ENCODE data around the gene NEAT1. TPM values are rescaled to one million over a fixed set of nuclear protein-coding genes. Genes with fewer than 3 reads are reported as not detected.

NEAT1 gene
- total RNA-seq (1,000 to 10,000 TPM; 1,566 to 1,734 TPM), polyA plus RNA-seq (1,000 to 10,000 TPM in 1 of 2 donors, 100 to 1,000 TPM in 1; 239 to 1,307 TPM)
- long read RNA-seq, donor 1, full-length matches to known transcripts, result 332 of 335 reads
- long read RNA-seq, donor 1, partial matches to known transcripts, result 0 of 335 reads
- long read RNA-seq, donor 1, other reads (novel, unspliced or antisense), result 3 of 335 reads
- long read RNA-seq, donor 2, full-length matches to known transcripts, result 346 of 347 reads
- long read RNA-seq, donor 2, partial matches to known transcripts, result 0 of 347 reads
- long read RNA-seq, donor 2, other reads (novel, unspliced or antisense), result 1 of 347 reads

DNA sequence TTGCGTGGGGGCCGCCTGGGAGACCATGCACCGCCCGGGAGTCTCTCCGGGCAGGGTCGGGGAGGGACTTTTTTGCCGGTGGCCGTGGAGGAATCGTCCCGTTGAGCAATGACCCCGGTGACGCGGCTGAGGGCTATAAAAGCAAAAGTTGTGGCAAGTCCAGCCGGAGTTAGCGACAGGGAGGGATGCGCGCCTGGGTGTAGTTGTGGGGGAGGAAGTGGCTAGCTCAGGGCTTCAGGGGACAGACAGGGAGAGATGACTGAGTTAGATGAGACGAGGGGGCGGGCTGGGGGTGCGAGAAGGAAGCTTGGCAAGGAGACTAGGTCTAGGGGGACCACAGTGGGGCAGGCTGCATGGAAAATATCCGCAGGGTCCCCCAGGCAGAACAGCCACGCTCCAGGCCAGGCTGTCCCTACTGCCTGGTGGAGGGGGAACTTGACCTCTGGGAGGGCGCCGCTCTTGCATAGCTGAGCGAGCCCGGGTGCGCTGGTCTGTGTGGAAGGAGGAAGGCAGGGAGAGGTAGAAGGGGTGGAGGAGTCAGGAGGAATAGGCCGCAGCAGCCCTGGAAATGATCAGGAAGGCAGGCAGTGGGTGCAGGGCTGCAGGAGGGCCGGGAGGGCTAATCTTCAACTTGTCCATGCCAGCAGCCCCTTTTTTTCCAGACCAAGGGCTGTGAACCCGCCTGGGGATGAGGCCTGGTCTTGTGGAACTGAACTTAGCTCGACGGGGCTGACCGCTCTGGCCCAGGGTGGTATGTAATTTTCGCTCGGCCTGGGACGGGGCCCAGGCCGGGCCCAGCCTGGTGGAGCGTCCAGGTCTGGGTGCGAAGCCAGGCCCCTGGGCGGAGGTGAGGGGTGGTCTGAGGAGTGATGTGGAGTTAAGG, at the start of gene NEAT1:
TSS of gene NEAT1 (plus strand) at position 166 of the 883 bp plus-strand sequence.
- Histone ChIP-seq H3K36me3 (ENCODE audit: control insufficient read depth in 1 of 2, insufficient read depth in 2 of 2, low read length in 1 of 2) (peaks cover 0 to 4% of the 10 kb centered on the region in 2 donors), H3K4me3 (ENCODE audit: low read length in 2 of 2) (peak within 1 kb of the TSS; percentile 83 to 97), H3K27me3 (ENCODE audit: control insufficient read depth in 1 of 2, insufficient read depth in 2 of 2, low read length in 1 of 2) (peaks cover 0 to 1% of the 10 kb centered on the region in 2 donors), H3K27ac (ENCODE audit: low read depth in 1 of 2, low read length in 2 of 2) (peak within 1 kb of the TSS; percentile 99), H3K4me1 (ENCODE audit: control insufficient read depth in 1 of 2, insufficient read depth in 2 of 2, low read length in 2 of 2) (no peaks in the 10 kb centered on the region), H3K9me3 (ENCODE audit: control insufficient read depth, low read length) (no peaks in the 10 kb centered on the region)
- WGBS, 2 donors, result 3 to 4% methylated on average over 40 of the region's 40 CpGs
- DNase-seq (peak; percentile 97 to 99), ATAC-seq (ENCODE audit: low FRiP score) (peak; percentile 72)
- intact Hi-C loops (cut with DNase I), result loop anchor here in 1 of 2 donors (1.0 to 5.0 kb wide), 2 partner anchors 75 to 154 kb away; partner anchors contain the start of gene EHBP1L1

DNA sequence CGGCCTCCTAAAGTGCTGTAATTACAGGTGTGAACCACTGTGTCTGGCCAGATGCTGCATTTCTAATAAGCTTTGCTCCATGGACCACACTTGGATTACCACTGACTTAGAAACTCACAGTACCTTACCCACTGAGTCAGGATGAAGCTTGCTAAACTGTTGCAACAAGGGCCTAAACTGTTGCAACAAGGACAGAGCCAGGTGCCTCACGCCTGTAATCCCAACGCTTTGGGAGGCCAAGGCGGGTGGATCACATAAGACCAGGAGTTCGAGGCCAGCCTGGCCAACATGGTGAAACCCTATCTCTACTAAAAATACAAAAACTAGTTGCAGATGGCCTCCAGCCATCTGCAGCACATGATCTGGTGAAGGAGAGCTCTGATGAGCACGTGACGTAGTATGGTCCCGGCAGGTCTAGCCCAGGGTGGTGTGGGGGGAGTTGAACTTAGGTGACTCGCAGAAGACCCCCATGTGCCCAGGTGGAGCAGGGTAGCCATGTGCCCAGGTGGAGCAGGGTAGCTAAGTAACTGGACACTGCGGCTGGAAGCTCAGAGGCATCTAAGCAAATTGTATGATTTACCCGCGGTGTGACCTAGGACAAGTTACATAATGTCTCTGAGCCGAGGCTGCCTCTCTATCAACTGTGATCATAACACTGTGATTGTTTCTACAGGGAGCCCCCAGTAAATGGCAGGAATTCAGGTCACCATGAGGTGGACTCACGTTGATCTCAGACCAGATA, 48.6 kb upstream of the NEAT1 start:
- 76 to 77% methylated on average over 14 of the region's 14 CpGs for WGBS, 2 donors
- no peaks in the 10 kb centered on the region for H3K4me1 ChIP-seq (ENCODE audit: control insufficient read depth in 1 of 2, insufficient read depth in 2 of 2, low read length in 2 of 2)
- ATAC-seq (ENCODE audit: low FRiP score) (no peak), DNase-seq (no peak)
- intact Hi-C loops (cut with DNase I), result no loop called here
- H3K9me3 ChIP-seq (ENCODE audit: control insufficient read depth, low read length), result no peaks in the 10 kb centered on the region
- H3K36me3 ChIP-seq (ENCODE audit: control insufficient read depth in 1 of 2, insufficient read depth in 2 of 2, low read length in 1 of 2), result no peaks in the 10 kb centered on the region
- H3K27me3 ChIP-seq (ENCODE audit: control insufficient read depth in 1 of 2, insufficient read depth in 2 of 2, low read length in 1 of 2), result no peaks in the 10 kb centered on the region
- no peak overlapping the region for H3K27ac ChIP-seq (ENCODE audit: low read depth in 1 of 2, low read length in 2 of 2)
- H3K4me3 ChIP-seq (ENCODE audit: low read length in 2 of 2), result no peak overlapping the region

DNA sequence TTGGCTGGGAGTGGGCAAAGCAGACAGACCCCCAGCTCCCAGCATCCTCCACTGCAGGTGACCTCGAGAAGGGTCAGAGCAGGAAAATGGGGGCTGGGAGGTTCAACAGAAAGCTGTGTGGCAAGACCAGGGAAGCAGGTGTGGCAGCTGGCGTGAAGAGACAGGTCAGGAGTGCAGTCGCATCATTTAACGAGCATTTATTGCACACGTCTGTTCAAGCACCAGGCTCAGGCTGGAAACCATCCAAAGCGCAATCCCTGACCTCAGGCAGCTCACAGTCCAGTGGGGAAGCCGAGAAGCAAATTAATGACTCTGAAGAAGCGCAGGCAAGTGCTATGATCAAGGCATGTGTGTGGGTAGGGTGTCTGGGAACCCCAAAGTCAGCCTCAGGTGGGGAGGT, 47.6 kb upstream of the NEAT1 start:
- DNase-seq (no peak), ATAC-seq (ENCODE audit: low FRiP score) (no peak)
- Histone ChIP-seq H3K4me1 (ENCODE audit: control insufficient read depth in 1 of 2, insufficient read depth in 2 of 2, low read length in 2 of 2) (no peaks in the 10 kb centered on the region), H3K4me3 (ENCODE audit: low read length in 2 of 2) (no peak overlapping the region), H3K9me3 (ENCODE audit: control insufficient read depth, low read length) (no peaks in the 10 kb centered on the region), H3K27me3 (ENCODE audit: control insufficient read depth in 1 of 2, insufficient read depth in 2 of 2, low read length in 1 of 2) (no peaks in the 10 kb centered on the region), H3K36me3 (ENCODE audit: control insufficient read depth in 1 of 2, insufficient read depth in 2 of 2, low read length in 1 of 2) (no peaks in the 10 kb centered on the region), H3K27ac (ENCODE audit: low read depth in 1 of 2, low read length in 2 of 2) (no peak overlapping the region)
- WGBS, 2 donors, result 88 to 92% methylated on average over 8 of the region's 8 CpGs
- intact Hi-C loops (cut with DNase I), result loop anchor here in 1 of 2 donors (5.0 kb wide), 1 partner anchor 137 kb away; no protein-coding TSS in a partner anchor

DNA sequence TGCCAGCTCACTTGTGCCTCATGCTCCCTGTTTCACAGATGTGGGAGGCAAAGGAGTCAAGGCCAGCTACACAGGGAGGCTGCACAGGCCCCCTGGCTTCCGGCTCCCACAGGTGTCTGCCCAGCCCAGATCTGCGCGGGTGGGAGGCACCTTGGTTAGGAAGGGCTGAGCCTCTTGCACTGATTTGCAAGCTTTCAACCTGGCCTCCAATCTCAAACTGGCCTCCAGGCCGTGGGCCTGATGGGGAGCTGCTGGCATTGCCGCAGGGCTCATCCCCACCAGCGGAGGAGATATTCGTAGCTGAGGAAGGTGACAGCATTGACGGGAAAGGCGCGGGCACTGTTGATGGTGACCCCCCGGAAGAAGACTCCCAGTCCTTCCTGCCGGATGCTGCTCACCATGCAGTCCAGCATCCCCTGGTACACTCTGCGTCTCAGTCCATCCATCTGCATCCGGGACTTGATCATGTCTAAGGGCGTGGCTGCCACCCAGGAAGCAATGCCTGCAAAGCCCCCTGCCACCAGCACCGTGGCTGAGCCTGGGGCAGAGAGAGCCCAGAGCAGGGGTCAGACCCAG, 46.4 kb upstream of the NEAT1 start:
- ATAC-seq (ENCODE audit: low FRiP score), result no peak
- H3K4me1 ChIP-seq (ENCODE audit: control insufficient read depth in 1 of 2, insufficient read depth in 2 of 2, low read length in 2 of 2), result no peaks in the 10 kb centered on the region
- no peak overlapping the region for H3K27ac ChIP-seq (ENCODE audit: low read depth in 1 of 2, low read length in 2 of 2)
- no peak overlapping the region for H3K4me3 ChIP-seq (ENCODE audit: low read length in 2 of 2)
- H3K27me3 ChIP-seq (ENCODE audit: control insufficient read depth in 1 of 2, insufficient read depth in 2 of 2, low read length in 1 of 2), result no peaks in the 10 kb centered on the region
- intact Hi-C loops (cut with DNase I), result loop anchor here in 1 of 2 donors (5.0 kb wide), 1 partner anchor 136 kb away; no protein-coding TSS in a partner anchor
- no peak for DNase-seq
- H3K9me3 ChIP-seq (ENCODE audit: control insufficient read depth, low read length), result no peaks in the 10 kb centered on the region
- no peaks in the 10 kb centered on the region for H3K36me3 ChIP-seq (ENCODE audit: control insufficient read depth in 1 of 2, insufficient read depth in 2 of 2, low read length in 1 of 2)
- 85 to 87% methylated on average over 16 of the region's 16 CpGs for WGBS, 2 donors

DNA sequence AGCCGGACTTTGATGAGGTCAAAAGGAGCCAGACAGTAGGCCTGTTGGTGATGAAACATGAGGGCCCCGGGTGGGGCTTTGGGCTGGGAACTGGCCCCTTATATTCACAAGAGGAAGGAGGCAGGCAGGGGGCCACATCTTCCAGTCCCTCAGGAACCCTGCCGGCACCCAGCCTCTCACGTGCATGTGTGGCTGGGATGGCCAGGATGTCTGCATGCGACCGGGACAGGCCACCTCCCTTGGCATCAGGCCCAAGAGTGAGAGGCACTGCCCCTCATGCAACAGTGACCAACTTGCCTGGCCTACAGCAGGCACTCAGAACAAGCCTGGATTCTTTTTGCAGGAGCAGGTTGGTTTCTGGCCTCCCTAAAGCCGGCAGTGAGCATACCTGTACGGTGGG, 45.6 kb upstream of the NEAT1 start:
- ATAC-seq (ENCODE audit: low FRiP score) (no peak), DNase-seq (peak in 1 of 2 donors; percentile 44)
- intact Hi-C loops (cut with DNase I), result loop anchor here in 1 of 2 donors (5.0 kb wide), 1 partner anchor 135 kb away; no protein-coding TSS in a partner anchor
- Histone ChIP-seq H3K27ac (ENCODE audit: low read depth in 1 of 2, low read length in 2 of 2) (no peak overlapping the region), H3K4me1 (ENCODE audit: control insufficient read depth in 1 of 2, insufficient read depth in 2 of 2, low read length in 2 of 2) (no peaks in the 10 kb centered on the region), H3K9me3 (ENCODE audit: control insufficient read depth, low read length) (no peaks in the 10 kb centered on the region), H3K27me3 (ENCODE audit: control insufficient read depth in 1 of 2, insufficient read depth in 2 of 2, low read length in 1 of 2) (no peaks in the 10 kb centered on the region), H3K36me3 (ENCODE audit: control insufficient read depth in 1 of 2, insufficient read depth in 2 of 2, low read length in 1 of 2) (no peaks in the 10 kb centered on the region), H3K4me3 (ENCODE audit: low read length in 2 of 2) (no peak overlapping the region)
- 60 to 67% methylated on average over 8 of the region's 8 CpGs for WGBS, 2 donors

DNA sequence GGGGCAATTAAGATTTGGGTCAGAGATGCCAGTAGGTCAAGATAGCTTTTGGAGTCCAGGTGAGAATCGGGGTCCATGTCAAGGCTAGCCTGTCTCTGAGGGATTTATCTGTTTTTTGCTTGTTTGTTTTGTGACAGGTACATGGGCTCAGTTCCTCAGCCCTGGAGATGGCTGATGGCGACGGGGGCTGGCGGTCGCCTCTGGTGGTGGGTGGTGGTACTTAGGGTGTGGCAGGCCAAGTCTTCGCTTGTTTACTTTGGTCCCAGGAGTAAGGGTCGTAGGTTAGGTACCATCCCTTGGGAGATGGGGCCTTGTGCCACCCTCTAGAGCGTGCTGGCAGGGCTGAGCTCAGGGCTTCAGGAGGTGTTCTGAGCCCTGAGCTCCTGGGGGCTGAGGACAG, 44.8 kb upstream of the NEAT1 start:
- ATAC-seq (ENCODE audit: low FRiP score) (no peak), DNase-seq (no peak)
- Histone ChIP-seq H3K27ac (ENCODE audit: low read depth in 1 of 2, low read length in 2 of 2) (no peak overlapping the region), H3K36me3 (ENCODE audit: control insufficient read depth in 1 of 2, insufficient read depth in 2 of 2, low read length in 1 of 2) (no peaks in the 10 kb centered on the region), H3K9me3 (ENCODE audit: control insufficient read depth, low read length) (no peaks in the 10 kb centered on the region), H3K4me1 (ENCODE audit: control insufficient read depth in 1 of 2, insufficient read depth in 2 of 2, low read length in 2 of 2) (no peaks in the 10 kb centered on the region), H3K4me3 (ENCODE audit: low read length in 2 of 2) (no peak overlapping the region), H3K27me3 (ENCODE audit: control insufficient read depth in 1 of 2, insufficient read depth in 2 of 2, low read length in 1 of 2) (no peaks in the 10 kb centered on the region)
- WGBS, 2 donors, result 90 to 91% methylated on average over 8 of the region's 8 CpGs
- intact Hi-C loops (cut with DNase I), result loop anchor here in 1 of 2 donors (5.0 kb wide), 1 partner anchor 135 kb away; no protein-coding TSS in a partner anchor

DNA sequence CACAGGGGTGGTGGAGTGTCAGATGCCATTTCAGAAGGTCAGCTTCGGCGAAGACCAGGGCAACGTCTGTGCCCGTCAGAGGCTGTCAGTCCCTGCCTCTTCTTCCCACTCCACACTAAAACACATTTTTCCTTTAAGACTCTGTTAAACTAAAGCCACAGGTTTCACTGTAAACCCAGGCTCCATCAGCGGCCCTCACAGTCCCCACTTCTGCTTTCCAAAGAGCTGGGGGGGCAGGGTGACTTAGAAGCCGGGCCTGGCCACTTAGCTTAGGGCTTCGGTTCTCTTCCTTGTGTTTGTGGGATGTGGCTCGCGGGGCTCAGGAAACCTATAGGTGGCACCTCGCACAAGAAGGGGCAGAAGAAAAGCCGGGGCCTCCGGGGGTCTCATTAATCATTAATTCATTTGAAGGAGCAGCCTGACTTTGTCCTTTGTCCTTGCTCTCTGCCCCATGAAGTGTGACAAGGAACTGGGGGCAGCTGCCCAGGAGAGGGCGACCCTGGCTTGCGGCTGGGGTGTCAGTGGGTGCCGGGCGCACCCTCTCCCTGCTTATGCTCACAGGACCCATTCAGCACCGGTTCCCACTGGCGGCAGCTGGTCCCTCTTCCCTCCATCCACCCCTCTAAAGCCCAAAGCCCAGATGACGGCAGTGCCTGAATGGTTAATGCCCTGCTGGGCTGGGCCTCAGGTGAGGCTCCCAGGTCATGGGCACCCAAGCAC, 44.2 kb upstream of the NEAT1 start:
- Histone ChIP-seq H3K4me3 (ENCODE audit: low read length in 2 of 2) (no peak overlapping the region), H3K4me1 (ENCODE audit: control insufficient read depth in 1 of 2, insufficient read depth in 2 of 2, low read length in 2 of 2) (no peaks in the 10 kb centered on the region), H3K27me3 (ENCODE audit: control insufficient read depth in 1 of 2, insufficient read depth in 2 of 2, low read length in 1 of 2) (no peaks in the 10 kb centered on the region), H3K27ac (ENCODE audit: low read depth in 1 of 2, low read length in 2 of 2) (no peak overlapping the region), H3K36me3 (ENCODE audit: control insufficient read depth in 1 of 2, insufficient read depth in 2 of 2, low read length in 1 of 2) (no peaks in the 10 kb centered on the region), H3K9me3 (ENCODE audit: control insufficient read depth, low read length) (no peaks in the 10 kb centered on the region)
- ATAC-seq (ENCODE audit: low FRiP score) (no peak), DNase-seq (peak in 1 of 2 donors; percentile 76)
- intact Hi-C loops (cut with DNase I), result loop anchor here in 1 of 2 donors (5.0 kb wide), 1 partner anchor 134 kb away; no protein-coding TSS in a partner anchor
- 85 to 89% methylated on average over 19 of the region's 19 CpGs for WGBS, 2 donors
